Measurements from ENCODE around the gene AGAP3. TPM values are rescaled to one million over a fixed set of nuclear protein-coding genes. Genes with fewer than 3 reads are reported as not detected.
A peak's percentile ranks its signal among the peaks of the same experiment; 100 is the strongest.

AGAP3 gene
- total and polyA plus RNA-seq, 7 experiments from 2014 or later, result 6.0 to 70.6 (median 36.4) TPM

- H3K4me3 ChIP-seq (ENCODE audit: low read length), result no peak overlapping the region
- CTCF ChIA-PET, result interaction anchor here (0.5 to 8.0 kb wide), 7 partner anchors 16 to 210 kb away, joined by 3 to 62 read pairs (median 4); no protein-coding TSS in a partner anchor
- no peaks in the 10 kb centered on the region for H3K36me3 ChIP-seq (ENCODE audit: control insufficient read depth in 2 of 3, insufficient read depth in 3 of 3, low read length in 3 of 3)
- no peaks in the 10 kb centered on the region for H3K27me3 ChIP-seq (ENCODE audit: control insufficient read depth in 2 of 2, insufficient read depth in 2 of 2, low read length in 2 of 2)
- peaks cover 0 to 10% (median 0%) of the 10 kb centered on the region in 5 donors for H3K27me3 Mint-ChIP-seq
- no peak for DNase-seq
- POLR2A ChIA-PET, result interaction anchor here (0.7 to 1.9 kb wide), 3 partner anchors 15 to 1240 kb away, joined by 3 to 4 read pairs (median 3); partner anchors contain the start of gene ABCB8
- H3K27ac ChIP-seq (ENCODE audit: low read depth, low read length), result no peak overlapping the region
- no peak for ATAC-seq
- H3K4me1 Mint-ChIP-seq, result peaks cover 0 to 18% (median 4%) of the 10 kb centered on the region in 7 donors
- H3K4me3 Mint-ChIP-seq, result no peak overlapping the region
- intact Hi-C loops (cut with micrococcal nuclease), result no loop called here
- H3K4me1 ChIP-seq (ENCODE audit: control insufficient read depth in 2 of 2, insufficient read depth in 2 of 2, low read length in 2 of 2), result no peaks in the 10 kb centered on the region
- peak overlapping the region in 2 of 9 donors; percentile 10 to 25 for H3K27ac Mint-ChIP-seq
- H3K9me3 Mint-ChIP-seq, result no peaks in the 10 kb centered on the region
- no peaks in the 10 kb centered on the region for H3K9me3 ChIP-seq (ENCODE audit: control insufficient read depth in 2 of 3, low read length in 3 of 3)
- peaks cover 0 to 5% (median 0%) of the 10 kb centered on the region in 5 donors for H3K36me3 Mint-ChIP-seq
Observed at GRCh38 chr7:151107882-151108281, 21.6 kb downstream of the AGAP3 start.

- intact Hi-C loops (cut with micrococcal nuclease), result loop anchor here (2.0 to 10.0 kb wide), 4 partner anchors 23 to 823 kb away; partner anchors contain the start of genes AGAP3 (in 1 of the 2) and SLC4A2 (in 1 of the 2)
- DNase-seq, result no peak
Observed at GRCh38 chr7:151109094-151110048, 23.1 kb downstream of the AGAP3 start.

GRCh38 chr7:151110236-151110940, 24.1 kb downstream of the AGAP3 start:
- Histone ChIP-seq H3K27ac (ENCODE audit: low read depth, low read length) (no peak overlapping the region), H3K4me1 (ENCODE audit: control insufficient read depth in 2 of 2, insufficient read depth in 2 of 2, low read length in 2 of 2) (no peaks in the 10 kb centered on the region), H3K4me3 (ENCODE audit: low read length) (no peak overlapping the region), H3K9me3 (ENCODE audit: control insufficient read depth in 2 of 3, low read length in 3 of 3) (no peaks in the 10 kb centered on the region), H3K27me3 (ENCODE audit: control insufficient read depth in 2 of 2, insufficient read depth in 2 of 2, low read length in 2 of 2) (peaks cover 0 to 4% of the 10 kb centered on the region in 2 donors), H3K36me3 (ENCODE audit: control insufficient read depth in 2 of 3, insufficient read depth in 3 of 3, low read length in 3 of 3) (no peaks in the 10 kb centered on the region)
- POLR2A ChIA-PET, result no interaction called here
- DNase-seq (no peak), ATAC-seq (no peak)
- no peaks in the 10 kb centered on the region for H3K9me3 Mint-ChIP-seq
- no peak overlapping the region for H3K27ac Mint-ChIP-seq
- peaks cover 0 to 9% (median 3%) of the 10 kb centered on the region in 7 donors for H3K4me1 Mint-ChIP-seq
- peaks cover 0 to 4% (median 0%) of the 10 kb centered on the region in 5 donors for H3K36me3 Mint-ChIP-seq
- H3K27me3 Mint-ChIP-seq, result peaks cover 0 to 14% (median 0%) of the 10 kb centered on the region in 5 donors
- CTCF ChIA-PET, result interaction anchor here (0.7 to 8.0 kb wide), 22 partner anchors 9 to 212 kb away, joined by 3 to 62 read pairs (median 4); partner anchors contain the start of gene CDK5
- intact Hi-C loops (cut with micrococcal nuclease), result loop anchor here (2.0 to 10.0 kb wide), 4 partner anchors 24 to 824 kb away; partner anchors contain the start of genes AGAP3 (in 1 of the 2) and SLC4A2 (in 1 of the 2)
- H3K4me3 Mint-ChIP-seq, result no peak overlapping the region

More at GRCh38 chr7:151109094-151110048, 23.1 kb downstream of the AGAP3 start:
- H3K27ac Mint-ChIP-seq, result no peak overlapping the region
- H3K4me1 Mint-ChIP-seq, result peaks cover 0 to 12% (median 4%) of the 10 kb centered on the region in 7 donors
- peaks cover 0 to 4% of the 10 kb centered on the region in 2 donors for H3K27me3 ChIP-seq (ENCODE audit: control insufficient read depth in 2 of 2, insufficient read depth in 2 of 2, low read length in 2 of 2)
- no peak overlapping the region for H3K4me3 Mint-ChIP-seq
- H3K36me3 Mint-ChIP-seq, result peaks cover 0 to 5% (median 0%) of the 10 kb centered on the region in 5 donors
- no peaks in the 10 kb centered on the region for H3K36me3 ChIP-seq (ENCODE audit: control insufficient read depth in 2 of 3, insufficient read depth in 3 of 3, low read length in 3 of 3)
- no peaks in the 10 kb centered on the region for H3K9me3 Mint-ChIP-seq
- no peaks in the 10 kb centered on the region for H3K9me3 ChIP-seq (ENCODE audit: control insufficient read depth in 2 of 3, low read length in 3 of 3)
- ChIA-PET POLR2A (interaction anchor here (1.9 kb wide), 1 partner anchor 81 kb away, joined by 4 read pairs; the partner anchor contains the start of gene ABCB8), CTCF (interaction anchor here (1.4 to 8.0 kb wide), 7 partner anchors 21 to 211 kb away, joined by 3 to 62 read pairs (median 5); partner anchors contain the start of gene CDK5)
- H3K4me3 ChIP-seq (ENCODE audit: low read length), result no peak overlapping the region
- H3K27ac ChIP-seq (ENCODE audit: low read depth, low read length), result no peak overlapping the region
- H3K4me1 ChIP-seq (ENCODE audit: control insufficient read depth in 2 of 2, insufficient read depth in 2 of 2, low read length in 2 of 2), result no peaks in the 10 kb centered on the region
- peaks cover 0 to 14% (median 0%) of the 10 kb centered on the region in 5 donors for H3K27me3 Mint-ChIP-seq
- ATAC-seq, result no peak

GRCh38 chr7:151110941-151111645, 24.8 kb downstream of the AGAP3 start:
- ATAC-seq (peak; percentile 82), DNase-seq (peak; percentile 41 to 79 (median 71))
- H3K4me1 ChIP-seq (ENCODE audit: control insufficient read depth in 2 of 2, insufficient read depth in 2 of 2, low read length in 2 of 2), result no peaks in the 10 kb centered on the region
- H3K9me3 ChIP-seq (ENCODE audit: control insufficient read depth in 2 of 3, low read length in 3 of 3), result no peaks in the 10 kb centered on the region
- Mint-ChIP-seq H3K9me3 (no peaks in the 10 kb centered on the region), H3K4me1 (peaks cover 0 to 9% (median 4%) of the 10 kb centered on the region in 7 donors), H3K27me3 (peaks cover 0 to 20% (median 0%) of the 10 kb centered on the region in 5 donors), H3K36me3 (peaks cover 0 to 4% (median 0%) of the 10 kb centered on the region in 5 donors), H3K27ac (no peak overlapping the region), H3K4me3 (peak overlapping the region in 1 of 10 donors; percentile 29)
- no peaks in the 10 kb centered on the region for H3K36me3 ChIP-seq (ENCODE audit: control insufficient read depth in 2 of 3, insufficient read depth in 3 of 3, low read length in 3 of 3)
- POLR2A ChIA-PET, result no interaction called here
- peaks cover 0 to 4% of the 10 kb centered on the region in 2 donors for H3K27me3 ChIP-seq (ENCODE audit: control insufficient read depth in 2 of 2, insufficient read depth in 2 of 2, low read length in 2 of 2)
- H3K27ac ChIP-seq (ENCODE audit: low read depth, low read length), result no peak overlapping the region
- CTCF ChIA-PET, result interaction anchor here (0.6 to 8.0 kb wide), 25 partner anchors 9 to 220 kb away, joined by 3 to 62 read pairs (median 4); no protein-coding TSS in a partner anchor
- no peak overlapping the region for H3K4me3 ChIP-seq (ENCODE audit: low read length)
- intact Hi-C loops (cut with micrococcal nuclease), result loop anchor here (1.0 to 10.0 kb wide), 12 partner anchors 24 to 824 kb away; partner anchors contain the start of genes ABCB8 (in 2 of the 2), SLC4A2 (in 2 of the 2) and AGAP3 (in 1 of the 2)

- peak overlapping the region in 1 of 9 donors; percentile 55 for H3K27ac Mint-ChIP-seq
- ChIA-PET POLR2A (no interaction called here), CTCF (interaction anchor here (0.6 to 8.0 kb wide), 4 partner anchors 96 to 215 kb away, joined by 3 to 62 read pairs (median 4); no protein-coding TSS in a partner anchor)
- H3K9me3 Mint-ChIP-seq, result no peaks in the 10 kb centered on the region
- no peak overlapping the region for H3K4me3 ChIP-seq (ENCODE audit: low read length)
- peaks cover 0 to 3% (median 0%) of the 10 kb centered on the region in 3 experiments for H3K36me3 ChIP-seq (ENCODE audit: control insufficient read depth in 2 of 3, insufficient read depth in 3 of 3, low read length in 3 of 3)
- H3K27ac ChIP-seq (ENCODE audit: low read depth, low read length), result no peak overlapping the region
- peaks cover 3 to 15% (median 5%) of the 10 kb centered on the region in 7 donors for H3K4me1 Mint-ChIP-seq
- peaks cover 0 to 4% of the 10 kb centered on the region in 2 donors for H3K27me3 ChIP-seq (ENCODE audit: control insufficient read depth in 2 of 2, insufficient read depth in 2 of 2, low read length in 2 of 2)
- intact Hi-C loops (cut with micrococcal nuclease), result loop anchor here in 1 of 2 donors (10.0 kb wide), 1 partner anchor 339 kb away; no protein-coding TSS in a partner anchor
- H3K9me3 ChIP-seq (ENCODE audit: control insufficient read depth in 2 of 3, low read length in 3 of 3), result no peaks in the 10 kb centered on the region
- no peaks in the 10 kb centered on the region for H3K4me1 ChIP-seq (ENCODE audit: control insufficient read depth in 2 of 2, insufficient read depth in 2 of 2, low read length in 2 of 2)
- H3K36me3 Mint-ChIP-seq, result peaks cover 0 to 4% (median under 1%) of the 10 kb centered on the region in 5 donors
- no peak for ATAC-seq
- no peak for DNase-seq
- peaks cover 0 to 21% (median 0%) of the 10 kb centered on the region in 5 donors for H3K27me3 Mint-ChIP-seq
- H3K4me3 Mint-ChIP-seq, result peak overlapping the region in 9 of 10 donors; percentile 17 to 72 (median 46)
Observed at GRCh38 chr7:151113344-151114150, 27.3 kb downstream of the AGAP3 start.
